HG02840 (cell line): ENCODE data around the gene MAN1B1.

Source experiments
- ATAC-seq: cut with Tn5 transposase; IDR thresholded peaks from one replicate; pipeline ENCODE4 v1.9.1; 2021; ENCODE audit warnings: mild to moderate bottlenecking, moderate library complexity, moderate number of reproducible peaks; ENCODE audit not compliant: unreplicated experiment, low FRiP score

The MAN1B1 gene

GRCh38 chr9:137067860-137068538 is 18.8 kb upstream of the MAN1B1 start:
- ATAC-seq = no peak

- no peak for ATAC-seq
Measured at GRCh38 chr9:137068539-137069507, 18.0 kb upstream of the MAN1B1 start.

- ATAC-seq = no peak
Measured at GRCh38 chr9:137069508-137070091, 17.2 kb upstream of the MAN1B1 start.

- peak; percentile 61 for ATAC-seq
Measured at GRCh38 chr9:137070201-137070905, 16.4 kb upstream of the MAN1B1 start, which contains the start of gene SAPCD2. TSS of gene SAPCD2 (minus strand) at chr9:137070557. CDS start at chr9:137070460, 97 bp downstream.

- peak; percentile 2 for ATAC-seq
Measured at GRCh38 chr9:137070906-137071275, 15.9 kb upstream of the MAN1B1 start.

GRCh38 chr9:137071282-137071681 is 15.5 kb upstream of the MAN1B1 start:
- no peak for ATAC-seq

GRCh38 chr9:137073992-137074399 is 12.8 kb upstream of the MAN1B1 start:
- no peak for ATAC-seq

GRCh38 chr9:137074657-137075274 is 12.0 kb upstream of the MAN1B1 start:
- no peak for ATAC-seq

- no peak for ATAC-seq
Measured at GRCh38 chr9:137075275-137075775, 11.5 kb upstream of the MAN1B1 start.

- no peak for ATAC-seq
Measured at GRCh38 chr9:137076636-137077009, 10.2 kb upstream of the MAN1B1 start.

GRCh38 chr9:137077010-137077747 is 9.6 kb upstream of the MAN1B1 start, which contains the start of gene UAP1L1:
TSS of gene UAP1L1 (plus strand) at chr9:137077517. CDS start at chr9:137077533, 16 bp downstream.
- peak; percentile 45 for ATAC-seq

GRCh38 chr9:137077758-137078693 is 8.8 kb upstream of the MAN1B1 start:
- ATAC-seq = peak; percentile 7

- ATAC-seq = no peak
Measured at GRCh38 chr9:137078701-137079400, 7.9 kb upstream of the MAN1B1 start.

- no peak for ATAC-seq
Measured at GRCh38 chr9:137079401-137079787, 7.4 kb upstream of the MAN1B1 start.

GRCh38 chr9:137080260-137081122 is 6.3 kb upstream of the MAN1B1 start:
- ATAC-seq = no peak

GRCh38 chr9:137082222-137082924 is 4.4 kb upstream of the MAN1B1 start:
- no peak for ATAC-seq
